HG03460 (cell line): ENCODE measurements around the gene RPSA.
"Not testable (repeated sequence)": the region's sequence is repeated elsewhere in the genome, so short reads cannot be mapped to it uniquely, and the experiment has no call there.

ENCODE experiments used
- ATAC-seq: cut with Tn5 transposase; IDR thresholded peaks from one replicate; pipeline ENCODE4 v1.9.1; 2021; ENCODE audit not compliant: unreplicated experiment

Gene RPSA

GRCh38 chr3:39453134-39453533 lies 46.6 kb downstream of the RPSA start:
- peak; percentile 52 for ATAC-seq

- ATAC-seq, result not testable (repeated sequence)
Measured at GRCh38 chr3:39453872-39454271, 47.4 kb downstream of the RPSA start.

GRCh38 chr3:39454591-39455217 lies 48.2 kb downstream of the RPSA start:
- no peak for ATAC-seq

GRCh38 chr3:39456159-39456558 lies 49.6 kb downstream of the RPSA start:
- ATAC-seq, result no peak

GRCh38 chr3:39457361-39457760 lies 50.8 kb downstream of the RPSA start:
- ATAC-seq, result no peak

GRCh38 chr3:39458579-39458978 lies 52.1 kb downstream of the RPSA start:
- not testable (repeated sequence) for ATAC-seq

- ATAC-seq, result no peak
Measured at GRCh38 chr3:39460677-39461076, 54.2 kb downstream of the RPSA start.
